NCI-H2196 (cell line): ENCODE results near the gene SLC46A3.
"Not testable (repeated sequence)": the region's sequence is repeated elsewhere in the genome, so short reads cannot be mapped to it uniquely, and the experiment has no call there.

Experiments
- DNase-seq: peaks from one replicate; lab custom pipeline; 2025; ENCODE audit not compliant: unreplicated experiment; lab: John Stamatoyannopoulos, UW

Gene SLC46A3

DNA sequence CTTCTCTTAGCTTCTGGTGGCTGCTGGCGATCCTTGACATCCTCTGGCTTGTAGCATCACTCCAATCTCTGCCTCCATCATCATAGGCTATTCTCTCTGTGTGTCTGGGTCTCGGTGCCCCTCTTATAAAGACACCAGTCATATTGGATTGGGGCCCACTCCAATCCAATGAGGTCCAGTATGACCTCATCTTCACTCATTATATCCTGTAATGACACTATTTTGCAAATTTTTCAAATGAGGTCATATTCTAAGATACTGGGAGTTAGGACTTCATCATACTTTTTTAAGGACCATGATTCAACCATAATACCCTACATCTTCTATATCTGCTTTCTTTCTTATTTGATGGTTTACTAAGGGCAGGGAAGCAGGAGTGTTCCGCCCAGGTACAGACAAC, 12.0 kb upstream of the SLC46A3 start:
- no peak for DNase-seq

DNA sequence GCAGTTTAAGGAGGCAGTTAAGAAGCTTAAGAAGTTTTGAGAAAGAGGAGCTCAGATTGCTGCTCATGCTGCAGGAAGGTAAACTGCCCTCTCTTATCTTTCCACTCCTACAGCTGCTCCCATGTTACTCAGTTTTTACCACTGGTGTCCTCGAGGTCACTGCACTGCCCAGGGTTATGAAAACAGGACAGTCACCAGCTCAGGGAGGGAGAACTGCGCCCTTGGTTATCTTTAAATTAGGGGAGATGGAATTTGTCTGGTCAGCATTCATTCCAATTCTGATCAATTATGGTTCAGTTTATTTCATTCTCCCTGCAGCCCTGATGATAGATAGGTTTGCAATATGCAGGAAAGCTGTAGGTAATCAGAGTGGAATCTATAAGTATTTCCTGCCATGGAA, 10.8 kb upstream of the SLC46A3 start:
- DNase-seq = no peak

DNA sequence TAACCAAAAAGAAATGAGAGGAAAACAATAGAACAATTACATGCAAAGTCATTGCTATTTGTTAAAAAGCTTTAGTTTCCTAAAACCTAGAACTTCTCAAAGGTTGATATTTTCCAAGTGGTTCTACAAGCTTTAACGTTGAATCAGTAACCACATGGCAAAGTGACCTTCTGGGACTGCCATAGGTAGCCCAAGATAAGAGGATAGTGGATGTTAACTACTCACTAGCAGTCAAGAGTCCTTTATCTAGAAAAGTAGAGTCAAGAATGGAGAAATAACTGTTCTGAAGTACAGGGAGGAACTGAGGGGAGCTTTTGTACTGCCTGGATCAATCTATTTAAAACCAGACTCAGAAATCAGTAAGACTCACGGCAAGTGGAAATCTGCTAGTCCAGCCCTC, 9.9 kb upstream of the SLC46A3 start:
- no peak for DNase-seq

DNA sequence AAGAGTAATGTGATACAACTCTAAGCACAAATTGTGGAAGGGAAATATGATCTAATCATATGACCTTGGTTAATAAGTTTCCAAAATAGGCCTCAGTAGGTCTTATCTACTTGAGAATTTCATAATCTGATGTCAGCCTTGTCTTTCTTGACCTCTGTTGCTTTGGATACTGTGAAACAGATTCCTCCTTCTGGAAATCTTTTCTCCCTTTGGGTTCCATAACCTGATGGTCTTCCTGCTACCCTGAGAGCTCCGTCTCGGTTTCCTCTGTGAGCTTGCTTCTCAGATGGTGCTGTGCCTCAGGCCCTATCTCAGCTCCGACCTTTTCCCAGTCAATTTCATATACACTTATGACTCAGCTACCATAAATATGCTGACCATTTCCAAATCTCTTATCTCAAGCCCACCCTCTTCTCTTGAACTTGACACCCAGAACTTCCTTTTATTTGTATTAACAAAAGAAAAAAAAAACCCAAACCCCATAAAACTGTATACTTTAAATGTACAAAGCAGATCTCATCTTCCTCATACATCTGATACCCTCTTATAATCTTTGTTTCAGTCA, 6.4 kb upstream of the SLC46A3 start:
- DNase-seq = no peak

DNA sequence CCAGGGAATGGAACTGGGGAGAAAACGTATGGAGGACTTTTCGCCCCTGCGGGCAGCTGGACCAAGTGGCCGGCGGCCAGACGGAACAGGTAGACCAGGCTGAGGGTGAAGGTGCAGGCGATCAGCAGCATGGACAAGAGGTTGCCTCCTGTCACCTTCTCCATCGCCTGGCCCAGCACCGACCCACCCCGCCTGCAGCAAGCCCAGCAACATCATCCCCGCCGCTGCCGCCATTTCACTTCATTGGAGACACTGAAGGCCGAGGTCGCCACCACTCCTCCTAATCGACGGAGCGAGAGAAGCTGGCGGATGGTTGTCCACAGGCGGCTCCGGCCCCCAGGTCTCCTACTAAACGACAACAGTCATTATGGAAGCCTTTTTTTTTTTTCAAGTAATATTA, 5.0 kb upstream of the SLC46A3 start:
- no peak for DNase-seq

DNA sequence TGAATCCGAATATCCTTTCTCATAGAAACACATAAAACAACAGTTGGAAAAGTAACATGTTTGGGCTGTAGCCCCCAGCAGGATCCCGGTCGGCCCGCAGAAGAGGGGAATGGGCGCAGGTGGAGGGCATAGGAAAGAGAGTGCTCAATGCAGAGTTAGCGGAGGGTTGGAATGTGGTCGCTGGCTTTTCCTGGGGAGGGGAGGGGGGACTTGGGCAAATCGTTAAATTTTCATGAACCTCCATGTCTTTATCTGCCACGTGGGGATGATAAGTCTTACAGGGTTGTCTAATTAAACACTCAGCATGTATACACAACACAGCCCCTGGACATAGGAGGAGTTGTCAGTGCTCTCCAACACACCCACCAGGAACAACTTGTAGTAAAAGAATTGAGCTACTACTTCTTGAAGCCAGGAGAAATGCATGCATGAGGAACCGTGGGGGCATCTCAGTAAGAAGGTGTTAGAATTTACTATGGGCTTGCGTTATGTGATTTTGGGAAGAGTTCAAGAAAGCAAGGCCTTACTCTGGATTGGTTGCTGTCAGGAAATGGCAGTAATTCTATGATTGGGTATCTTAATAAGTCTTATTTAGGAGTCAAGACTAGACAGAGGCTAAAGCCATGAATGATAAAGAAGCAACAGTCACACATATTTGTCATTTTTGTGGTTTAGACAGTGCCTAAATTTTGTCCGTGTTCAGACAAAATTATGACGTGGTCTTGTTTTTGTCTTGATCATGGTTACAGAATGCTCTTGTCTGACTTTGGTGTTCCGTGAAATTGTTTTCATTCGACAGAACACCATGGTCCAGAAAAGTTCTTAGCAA, 671 bp upstream of the SLC46A3 start:
- DNase-seq = no peak

DNA sequence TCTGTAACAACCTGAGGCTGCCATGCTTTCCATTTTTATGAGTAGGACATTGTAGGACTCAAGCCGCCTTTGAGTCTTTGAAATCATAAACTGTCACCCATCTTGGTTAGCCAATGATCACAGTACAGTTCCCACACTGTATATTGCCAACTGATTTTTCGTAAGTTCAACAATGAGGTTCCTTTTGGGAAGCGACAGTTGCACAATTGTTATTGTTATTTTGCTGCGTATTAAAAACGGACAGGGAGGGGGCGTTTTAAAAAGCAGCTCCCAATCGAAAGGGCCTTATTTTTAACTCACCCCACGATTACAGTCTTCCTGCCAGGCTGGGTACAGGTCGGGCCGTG, 601 bp downstream of the SLC46A3 start:
- no peak for DNase-seq

DNA sequence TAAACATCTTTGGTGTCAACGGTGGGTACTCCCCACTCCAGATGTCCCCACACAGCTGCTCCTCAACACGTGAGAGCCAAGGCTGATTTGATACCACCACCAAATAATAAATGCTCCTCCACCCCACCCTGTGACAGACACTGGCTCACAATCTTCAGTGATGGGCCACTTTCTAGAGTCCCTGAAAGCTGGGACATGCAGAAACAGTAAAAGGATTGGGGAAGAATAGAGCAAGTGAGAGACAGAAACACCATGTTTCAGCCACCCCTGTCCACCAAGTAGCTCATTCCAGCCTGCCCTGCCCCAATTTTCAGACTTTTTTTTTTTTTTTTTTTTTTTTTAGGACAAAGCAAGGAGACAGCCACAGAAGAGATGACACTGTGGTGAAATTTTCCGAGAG, 1.6 kb downstream of the SLC46A3 start:
- DNase-seq = no peak

DNA sequence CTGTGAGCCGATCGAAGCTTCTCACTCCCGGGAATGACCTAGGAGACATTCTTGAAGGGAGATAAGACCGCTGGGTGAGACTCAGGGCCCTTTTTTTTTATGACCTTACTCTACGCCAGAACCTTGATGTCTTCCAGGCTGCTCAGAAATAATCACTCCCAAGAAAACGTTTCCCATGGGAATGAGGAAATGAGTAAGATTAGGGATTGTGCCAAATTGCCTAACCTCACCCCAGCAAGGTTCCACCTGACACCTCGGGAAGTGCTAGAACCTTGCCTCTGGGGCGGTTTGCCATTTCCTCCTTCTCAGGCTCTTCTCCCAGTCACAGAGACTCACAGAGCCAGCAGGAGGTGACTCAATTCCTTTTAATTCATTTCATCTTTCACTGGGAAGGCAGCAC, 2.3 kb downstream of the SLC46A3 start:
- DNase-seq = no peak

DNA sequence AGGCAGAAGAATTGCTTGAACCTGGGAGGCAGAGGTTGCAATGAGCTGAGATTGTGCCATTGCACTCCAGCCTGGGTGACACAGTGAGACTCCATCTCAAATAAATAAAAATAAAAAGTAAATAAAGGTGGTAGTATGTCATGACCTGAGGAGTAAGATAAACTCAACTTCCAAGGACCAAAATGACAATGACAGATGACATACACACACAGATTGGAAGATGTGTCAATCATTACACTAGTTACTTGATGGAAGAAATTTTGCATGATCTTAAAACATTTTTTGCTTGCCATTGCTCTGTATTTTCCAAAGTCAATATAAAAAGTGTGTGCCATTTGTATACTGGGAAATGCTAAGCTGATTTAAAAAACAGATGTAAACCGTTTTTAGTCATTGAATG, 4.1 kb downstream of the SLC46A3 start:
- no peak for DNase-seq

DNA sequence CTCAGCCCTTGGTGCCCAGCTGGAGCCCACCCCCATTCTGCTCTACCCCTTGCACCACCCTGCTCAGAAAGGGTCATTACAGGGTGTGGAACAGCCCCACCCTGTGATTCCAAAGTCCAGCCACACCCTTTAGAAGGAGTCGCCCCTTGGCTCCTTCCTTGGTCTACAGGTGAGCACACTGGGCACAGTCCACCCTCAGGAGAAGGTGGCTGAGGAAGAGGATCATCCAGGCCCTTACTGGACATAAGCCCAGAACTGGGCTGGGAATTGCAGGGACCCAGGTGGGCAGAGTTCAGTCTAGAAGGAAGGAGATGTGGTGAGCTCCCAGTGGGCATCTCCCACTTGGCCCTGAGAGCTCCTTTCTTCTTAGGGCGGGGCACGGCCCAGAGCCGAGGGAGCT, 8.6 kb downstream of the SLC46A3 start:
- no peak for DNase-seq

DNA sequence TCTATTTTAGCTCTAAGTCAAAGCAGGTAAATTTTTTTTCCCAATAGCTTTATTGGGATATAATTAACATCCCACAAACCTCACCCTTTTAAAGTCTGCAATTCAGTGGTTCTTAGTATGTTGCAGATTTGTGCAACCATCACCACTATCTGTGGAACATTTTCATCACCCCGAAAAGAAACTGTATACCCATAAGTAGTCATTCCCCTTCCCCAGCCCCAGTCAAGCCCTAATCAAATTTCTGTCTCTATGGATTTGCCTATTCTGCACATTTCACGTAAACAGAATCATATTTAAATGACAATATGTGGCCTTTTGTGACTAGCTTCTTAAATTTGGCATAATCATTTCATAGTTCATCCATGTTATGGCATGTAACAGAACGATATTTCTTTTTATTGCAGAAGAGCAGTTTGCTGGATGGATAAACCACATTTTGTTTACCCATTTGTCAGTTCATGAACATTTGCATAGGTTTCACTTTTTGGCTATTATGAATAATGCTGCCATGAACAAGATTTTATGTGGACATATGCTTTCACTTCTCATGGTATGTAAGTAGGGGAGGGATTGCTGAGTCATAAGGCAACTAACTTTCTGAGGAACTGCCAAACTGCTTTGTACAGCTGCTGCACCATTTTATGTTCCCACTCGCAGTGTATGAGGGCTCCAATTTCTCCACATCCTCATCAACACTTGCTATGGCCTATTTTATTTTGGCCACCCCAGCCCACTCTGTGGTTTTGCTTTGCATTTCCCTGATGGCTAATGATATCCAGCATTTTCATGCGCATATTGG, 10.9 kb downstream of the SLC46A3 start:
- no peak for DNase-seq

DNA sequence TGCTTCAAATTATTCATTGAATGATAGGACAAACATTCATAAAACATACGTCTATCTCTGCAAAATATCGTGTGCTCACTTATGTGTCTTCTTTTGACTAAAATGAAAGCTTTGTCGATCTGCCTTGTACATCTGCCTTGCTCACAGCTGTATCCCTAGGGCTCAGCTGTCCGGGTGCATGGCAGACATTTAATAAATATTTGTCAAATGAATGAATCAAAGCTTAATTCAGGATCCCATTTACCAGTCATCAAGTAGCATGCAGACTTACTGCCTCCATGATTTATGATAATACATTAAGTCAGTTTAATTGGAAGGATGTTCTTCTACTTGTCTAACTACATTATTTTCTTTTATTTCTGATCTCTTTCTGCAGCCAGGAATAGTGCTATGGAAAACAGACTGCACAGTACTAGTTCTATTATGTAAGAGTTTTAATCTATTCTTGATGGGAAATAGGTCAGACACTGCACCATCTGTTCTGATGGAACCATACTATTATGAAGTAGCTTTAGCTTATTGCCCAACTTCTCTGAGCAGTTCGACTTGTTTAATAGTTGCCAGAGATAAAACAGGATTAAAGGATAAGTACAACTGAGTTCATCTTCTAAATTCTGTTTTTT, 13.2 kb downstream of the SLC46A3 start:
- no peak for DNase-seq

DNA sequence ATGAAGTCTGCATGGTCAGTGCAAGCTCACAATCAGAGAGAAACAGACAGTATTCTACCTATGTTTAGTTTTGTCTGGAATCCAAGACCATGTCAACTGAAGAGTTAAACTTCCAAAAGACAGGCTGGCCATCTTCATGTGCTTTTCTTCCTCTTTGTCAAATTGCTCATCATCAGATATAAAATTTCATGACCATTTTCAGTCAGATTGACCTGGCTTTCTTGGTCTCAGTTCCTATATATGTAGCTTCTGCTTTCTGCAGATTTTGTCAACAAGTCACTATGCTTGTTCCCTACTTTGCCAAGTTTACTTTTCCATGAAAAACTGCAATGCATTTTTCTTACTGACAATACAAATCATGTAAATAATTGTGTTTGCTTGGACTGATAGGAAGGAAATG, 13.9 kb downstream of the SLC46A3 start:
- DNase-seq = no peak

DNA sequence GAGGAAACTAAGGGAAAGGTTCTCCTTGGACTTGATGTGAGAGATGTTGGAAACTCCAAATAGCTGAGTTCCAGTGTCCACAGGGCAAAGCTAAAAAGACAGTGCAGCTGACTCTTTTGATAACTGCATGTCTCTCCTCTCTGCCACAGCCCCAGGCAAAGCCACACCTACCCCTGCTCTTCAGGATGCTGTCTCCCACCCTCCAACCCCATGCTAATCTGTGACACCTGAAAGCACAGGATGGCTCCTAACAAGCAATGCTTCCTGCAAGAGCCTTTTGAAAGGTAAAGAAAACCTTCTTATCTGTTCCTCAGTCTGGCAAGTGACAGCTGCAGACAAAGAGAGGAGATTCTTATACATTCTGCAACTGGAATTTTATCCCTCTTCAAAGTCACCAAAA, 14.5 kb downstream of the SLC46A3 start:
- DNase-seq = no peak

DNA sequence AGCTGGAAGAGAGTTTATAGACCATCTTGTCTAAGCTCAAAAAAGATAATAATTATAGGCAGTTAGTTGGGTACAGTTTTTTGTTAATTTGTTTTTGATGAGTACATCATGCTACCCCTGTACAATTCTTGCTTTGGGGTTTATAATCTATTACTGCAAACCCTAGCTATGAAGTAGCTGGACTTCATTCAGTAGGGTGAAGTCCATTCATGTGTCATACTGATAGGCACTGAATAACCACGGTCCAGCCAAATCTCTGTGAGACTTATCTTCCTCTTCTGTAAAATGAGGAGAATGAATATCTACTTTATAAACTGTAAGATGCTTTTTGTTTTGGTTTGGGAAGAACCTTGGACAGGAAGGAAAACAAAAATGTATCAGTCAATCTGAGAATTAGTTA, 19.5 kb downstream of the SLC46A3 start:
- no peak for DNase-seq

DNA sequence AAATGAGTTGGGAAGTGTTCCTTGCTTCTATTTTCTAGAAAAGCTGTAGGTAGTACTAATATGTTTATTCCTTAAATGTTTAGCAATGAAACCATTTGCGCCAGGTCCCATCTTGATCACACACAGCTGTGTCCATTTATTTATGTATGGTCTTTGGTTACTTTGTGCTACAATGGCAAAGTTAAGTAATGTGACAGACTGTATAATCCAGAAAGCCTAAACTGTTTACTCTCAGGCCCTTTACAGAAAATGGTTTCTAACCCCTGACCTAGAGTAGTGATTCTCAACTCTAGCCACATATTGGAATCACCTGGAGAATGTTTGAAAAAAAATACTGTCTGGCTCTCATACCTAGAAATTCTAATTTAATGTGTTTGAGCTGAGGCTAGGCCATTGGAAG, 21.3 kb downstream of the SLC46A3 start:
- DNase-seq = no peak

DNA sequence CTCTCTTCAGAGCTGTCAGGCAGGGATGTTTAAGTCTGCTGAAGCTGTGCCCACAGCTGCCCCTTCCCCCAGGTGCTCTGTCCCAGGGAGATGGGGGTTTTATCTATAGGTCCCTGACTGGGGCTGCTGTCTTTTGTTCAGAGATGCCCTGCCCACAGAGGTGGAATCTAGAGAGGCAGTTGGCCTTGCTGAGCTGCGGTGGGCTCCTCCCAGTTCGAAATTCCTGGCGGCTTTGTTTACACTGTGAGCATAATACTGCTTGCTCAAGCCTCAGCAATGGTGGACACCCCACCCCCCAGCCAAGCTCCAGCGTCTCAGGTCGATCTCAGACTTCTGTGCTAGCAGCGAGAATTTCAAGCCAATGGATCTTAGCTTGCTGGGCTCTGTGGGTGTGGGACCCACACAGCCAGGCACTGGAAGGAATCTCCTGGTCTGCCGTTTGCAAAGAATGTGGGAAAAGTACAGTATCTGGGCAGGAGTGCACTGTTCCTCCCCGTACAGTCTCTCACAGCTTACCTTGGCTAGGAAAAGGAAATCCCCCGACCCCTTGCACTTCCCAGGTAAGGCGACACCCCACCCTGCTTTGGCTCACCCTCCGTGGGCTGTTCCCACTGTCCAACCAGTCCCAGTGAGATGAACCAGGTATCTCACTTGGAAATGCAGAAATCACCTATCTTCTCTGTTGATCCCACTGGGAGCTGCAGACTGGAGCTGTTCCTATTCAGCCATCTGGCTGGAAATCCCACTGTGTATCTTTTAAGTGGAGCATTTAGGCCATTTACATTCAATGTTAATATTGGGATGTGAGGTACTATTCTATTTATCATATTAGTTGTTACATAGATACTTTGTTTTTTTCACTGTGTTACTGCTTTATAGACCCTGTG, 24.9 kb downstream of the SLC46A3 start:
- DNase-seq = not testable (repeated sequence)

DNA sequence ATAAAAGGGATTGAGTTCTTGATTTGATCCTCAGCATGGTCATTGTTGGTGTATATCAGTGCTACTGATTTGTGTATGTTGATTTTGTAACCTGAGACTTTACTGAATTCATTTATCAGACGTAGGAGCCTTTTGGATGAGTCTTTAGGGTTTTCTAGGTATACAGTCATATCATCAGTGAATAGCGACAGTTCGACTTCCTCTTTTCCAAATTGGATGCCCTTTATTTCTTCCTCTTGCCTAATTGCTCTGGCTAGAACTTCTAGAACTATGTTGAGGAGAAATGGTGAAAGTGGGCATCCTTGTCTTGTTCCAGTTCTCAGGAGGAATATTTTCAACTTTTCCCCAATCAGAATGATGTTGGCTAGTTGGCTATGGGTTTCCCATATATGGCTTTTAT, 32.9 kb downstream of the SLC46A3 start:
- no peak for DNase-seq

DNA sequence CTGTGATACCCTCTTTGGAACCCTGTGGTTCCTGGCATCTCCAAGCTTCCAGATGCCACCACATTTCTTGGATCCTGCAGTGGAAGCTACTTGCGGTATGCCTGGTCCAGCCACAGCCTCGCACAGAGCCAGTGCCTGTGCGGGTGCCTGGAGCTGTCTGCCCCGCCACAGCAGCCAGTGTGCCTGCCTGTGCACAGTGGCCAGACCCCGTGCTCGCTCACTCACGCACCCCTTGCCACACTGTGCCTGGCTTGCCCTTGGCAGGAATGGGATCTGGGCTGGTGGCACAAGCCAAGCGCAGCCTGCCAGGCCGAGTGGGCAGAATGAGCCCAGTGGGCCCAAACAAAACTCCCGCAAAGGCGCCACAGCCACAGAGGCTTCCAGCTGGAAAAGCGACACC, 33.7 kb downstream of the SLC46A3 start:
- DNase-seq = no peak

DNA sequence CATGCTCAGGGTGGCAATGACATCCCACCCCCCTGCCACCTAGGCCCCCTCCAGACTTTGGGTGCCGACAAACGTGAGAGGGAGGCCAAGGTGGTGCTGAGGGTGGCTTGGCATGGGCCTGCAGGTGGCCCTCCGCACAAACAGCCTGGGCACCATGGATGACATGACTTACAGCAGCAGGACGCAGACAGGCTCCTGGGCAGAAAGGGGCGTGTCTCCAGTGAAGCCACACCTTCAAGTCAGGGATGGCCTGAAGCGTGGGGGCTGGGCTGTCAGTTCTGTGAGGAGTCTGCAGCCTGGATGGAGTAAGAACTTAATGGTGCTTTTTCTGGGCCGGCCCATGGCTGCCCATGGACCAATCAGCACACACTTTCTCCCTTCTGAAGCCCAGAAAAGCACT, 34.5 kb downstream of the SLC46A3 start:
- no peak for DNase-seq
